ENCODE measurements around the gene PCNX2.

DNA sequence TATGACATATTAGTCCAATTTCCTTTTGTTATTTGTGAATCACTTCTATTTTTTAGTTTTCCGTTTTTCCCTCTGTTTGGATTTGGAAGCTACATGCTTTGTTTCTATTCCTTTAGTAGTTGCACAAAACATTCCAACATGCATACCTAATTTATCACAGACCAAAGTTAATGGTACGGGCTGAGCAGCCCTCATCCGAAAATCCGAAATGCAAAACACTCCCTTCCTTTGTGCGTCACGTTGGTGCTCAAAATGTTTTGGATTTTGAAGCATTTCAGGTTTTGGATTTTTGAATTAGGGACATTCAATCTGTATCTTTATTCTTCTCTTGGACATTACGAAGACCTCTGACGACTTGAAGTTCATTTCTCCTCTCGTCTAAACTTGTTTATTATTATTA is 124.8 kb downstream of the PCNX2 start:
- TF ChIP-seq, protein P1, sequence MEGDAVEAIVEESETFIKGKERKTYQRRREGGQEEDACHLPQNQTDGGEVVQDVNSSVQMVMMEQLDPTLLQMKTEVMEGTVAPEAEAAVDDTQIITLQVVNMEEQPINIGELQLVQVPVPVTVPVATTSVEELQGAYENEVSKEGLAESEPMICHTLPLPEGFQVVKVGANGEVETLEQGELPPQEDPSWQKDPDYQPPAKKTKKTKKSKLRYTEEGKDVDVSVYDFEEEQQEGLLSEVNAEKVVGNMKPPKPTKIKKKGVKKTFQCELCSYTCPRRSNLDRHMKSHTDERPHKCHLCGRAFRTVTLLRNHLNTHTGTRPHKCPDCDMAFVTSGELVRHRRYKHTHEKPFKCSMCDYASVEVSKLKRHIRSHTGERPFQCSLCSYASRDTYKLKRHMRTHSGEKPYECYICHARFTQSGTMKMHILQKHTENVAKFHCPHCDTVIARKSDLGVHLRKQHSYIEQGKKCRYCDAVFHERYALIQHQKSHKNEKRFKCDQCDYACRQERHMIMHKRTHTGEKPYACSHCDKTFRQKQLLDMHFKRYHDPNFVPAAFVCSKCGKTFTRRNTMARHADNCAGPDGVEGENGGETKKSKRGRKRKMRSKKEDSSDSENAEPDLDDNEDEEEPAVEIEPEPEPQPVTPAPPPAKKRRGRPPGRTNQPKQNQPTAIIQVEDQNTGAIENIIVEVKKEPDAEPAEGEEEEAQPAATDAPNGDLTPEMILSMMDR (IDR thresholded peaks at IDR 0.05): no peak
- no peak for TF ChIP-seq POLR2A (IDR thresholded peaks at IDR 0.05)

Data from esophagus squamous epithelium (tissue), 4 donors.